ENCODE measurements around the gene CCND2.

The CCND2 gene

DNA sequence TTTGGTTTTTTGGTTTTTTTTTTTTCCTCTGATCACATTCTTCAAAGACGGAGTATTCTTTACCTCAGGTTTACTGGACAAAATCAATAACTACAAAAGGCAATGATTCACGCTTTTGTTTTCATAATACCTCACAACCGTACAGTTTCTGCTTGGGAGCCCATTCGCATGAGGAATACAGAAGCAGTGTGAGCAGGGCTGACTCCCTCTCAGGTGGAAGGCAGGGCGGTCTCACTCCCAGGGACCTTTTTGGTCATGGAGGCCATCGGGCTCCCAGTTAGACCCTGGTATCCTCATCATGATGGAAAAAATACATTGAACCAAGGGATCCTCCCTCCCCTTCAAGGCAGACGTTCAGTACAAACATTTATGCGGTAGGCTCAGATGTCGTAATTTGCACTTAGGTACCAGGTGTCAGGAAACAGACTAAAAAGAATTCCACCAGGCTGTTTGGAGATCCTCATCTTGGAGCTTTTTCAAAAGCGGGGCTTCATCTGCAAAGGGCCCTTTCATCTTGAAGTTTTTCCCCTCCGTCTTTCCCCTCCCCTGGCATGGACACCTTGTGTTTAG, 28.5 kb downstream of the CCND2 start (continued):
- TF ChIP-seq, protein P1, sequence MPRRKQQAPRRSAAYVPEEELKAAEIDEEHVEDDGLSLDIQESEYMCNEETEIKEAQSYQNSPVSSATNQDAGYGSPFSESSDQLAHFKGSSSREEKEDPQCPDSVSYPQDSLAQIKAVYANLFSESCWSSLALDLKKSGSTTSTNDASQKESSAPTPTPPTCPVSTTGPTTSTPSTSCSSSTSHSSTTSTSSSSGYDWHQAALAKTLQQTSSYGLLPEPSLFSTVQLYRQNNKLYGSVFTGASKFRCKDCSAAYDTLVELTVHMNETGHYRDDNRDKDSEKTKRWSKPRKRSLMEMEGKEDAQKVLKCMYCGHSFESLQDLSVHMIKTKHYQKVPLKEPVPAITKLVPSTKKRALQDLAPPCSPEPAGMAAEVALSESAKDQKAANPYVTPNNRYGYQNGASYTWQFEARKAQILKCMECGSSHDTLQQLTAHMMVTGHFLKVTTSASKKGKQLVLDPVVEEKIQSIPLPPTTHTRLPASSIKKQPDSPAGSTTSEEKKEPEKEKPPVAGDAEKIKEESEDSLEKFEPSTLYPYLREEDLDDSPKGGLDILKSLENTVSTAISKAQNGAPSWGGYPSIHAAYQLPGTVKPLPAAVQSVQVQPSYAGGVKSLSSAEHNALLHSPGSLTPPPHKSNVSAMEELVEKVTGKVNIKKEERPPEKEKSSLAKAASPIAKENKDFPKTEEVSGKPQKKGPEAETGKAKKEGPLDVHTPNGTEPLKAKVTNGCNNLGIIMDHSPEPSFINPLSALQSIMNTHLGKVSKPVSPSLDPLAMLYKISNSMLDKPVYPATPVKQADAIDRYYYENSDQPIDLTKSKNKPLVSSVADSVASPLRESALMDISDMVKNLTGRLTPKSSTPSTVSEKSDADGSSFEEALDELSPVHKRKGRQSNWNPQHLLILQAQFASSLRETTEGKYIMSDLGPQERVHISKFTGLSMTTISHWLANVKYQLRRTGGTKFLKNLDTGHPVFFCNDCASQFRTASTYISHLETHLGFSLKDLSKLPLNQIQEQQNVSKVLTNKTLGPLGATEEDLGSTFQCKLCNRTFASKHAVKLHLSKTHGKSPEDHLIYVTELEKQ (tag by site-specific recombination; IDR thresholded peaks at IDR 0.05; ENCODE audit: borderline replicate concordance), result no peak
- TF ChIP-seq ZNF335 (tag by site-specific recombination; conservative IDR thresholded peaks at IDR 0.05), result no peak
- TF ChIP-seq, protein P2, sequence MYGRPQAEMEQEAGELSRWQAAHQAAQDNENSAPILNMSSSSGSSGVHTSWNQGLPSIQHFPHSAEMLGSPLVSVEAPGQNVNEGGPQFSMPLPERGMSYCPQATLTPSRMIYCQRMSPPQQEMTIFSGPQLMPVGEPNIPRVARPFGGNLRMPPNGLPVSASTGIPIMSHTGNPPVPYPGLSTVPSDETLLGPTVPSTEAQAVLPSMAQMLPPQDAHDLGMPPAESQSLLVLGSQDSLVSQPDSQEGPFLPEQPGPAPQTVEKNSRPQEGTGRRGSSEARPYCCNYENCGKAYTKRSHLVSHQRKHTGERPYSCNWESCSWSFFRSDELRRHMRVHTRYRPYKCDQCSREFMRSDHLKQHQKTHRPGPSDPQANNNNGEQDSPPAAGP (tag by site-specific recombination; IDR thresholded peaks at IDR 0.05), result no peak
- TF ChIP-seq, protein P3, sequence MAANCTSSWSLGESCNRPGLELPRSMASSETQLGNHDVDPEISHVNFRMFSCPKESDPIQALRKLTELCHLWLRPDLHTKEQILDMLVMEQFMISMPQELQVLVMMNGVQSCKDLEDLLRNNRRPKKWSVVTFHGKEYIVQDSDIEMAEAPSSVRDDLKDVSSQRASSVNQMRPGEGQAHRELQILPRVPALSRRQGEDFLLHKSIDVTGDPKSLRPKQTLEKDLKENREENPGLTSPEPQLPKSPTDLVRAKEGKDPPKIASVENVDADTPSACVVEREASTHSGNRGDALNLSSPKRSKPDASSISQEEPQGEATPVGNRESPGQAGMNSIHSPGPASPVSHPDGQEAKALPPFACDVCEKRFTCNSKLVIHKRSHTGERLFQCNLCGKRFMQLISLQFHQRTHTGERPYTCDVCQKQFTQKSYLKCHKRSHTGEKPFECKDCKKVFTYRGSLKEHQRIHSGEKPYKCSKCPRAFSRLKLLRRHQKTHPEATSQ (tag by site-specific recombination; IDR thresholded peaks at IDR 0.05), result no peak

DNA sequence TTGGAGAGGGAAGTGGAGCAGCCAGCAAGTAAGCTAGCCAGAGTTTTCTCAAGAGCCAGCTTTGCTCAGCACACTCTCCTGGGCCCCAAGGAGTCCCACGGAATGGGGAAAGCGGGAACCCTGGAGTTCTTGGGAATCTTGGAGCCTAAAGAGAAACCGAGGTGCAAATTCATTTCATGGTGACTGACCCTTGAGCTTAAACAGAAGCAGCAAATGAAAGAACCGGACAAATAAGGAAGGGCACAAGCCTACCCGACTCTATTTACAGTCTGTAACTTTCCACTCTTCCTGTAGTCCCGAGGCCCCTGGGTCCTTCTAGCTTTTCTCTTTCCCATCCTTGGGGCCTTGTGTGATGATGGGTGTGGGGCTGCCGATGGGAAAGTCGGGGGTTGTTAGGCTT, 29.3 kb downstream of the CCND2 start:
- H3K4me1 ChIP-seq (ENCODE audit: control insufficient read depth, insufficient read depth, low read length), result 0 out of 2 replicates have a peak, but pooled peaks cover under 1% of the 10 kb centered on the region
- H3K4me3 ChIP-seq (ENCODE audit: low read depth, low read length), result no peak overlapping the region
- POLR2A ChIA-PET, result no interaction called here
- peaks cover 22 to 47% of the 10 kb centered on the region in 2 experiments for H3K36me3 ChIP-seq (ENCODE audit: control insufficient read depth in 2 of 2, insufficient read depth in 1 of 2, low read length in 2 of 2)
- no peak overlapping the region for H3K27ac ChIP-seq (ENCODE audit: extremely low read depth, low read depth, low read length)
- no peaks in the 10 kb centered on the region for H3K9me3 ChIP-seq (ENCODE audit: control insufficient read depth, insufficient read depth, low read depth, low read length)
- CTCF ChIA-PET, result interaction anchor here (0.6 kb wide), 1 partner anchor 457 kb away, joined by 3 read pairs; no protein-coding TSS in a partner anchor
- TF ChIP-seq SP2 (tag by site-specific recombination; IDR thresholded peaks at IDR 0.05) (no peak), YY2 (tag by site-specific recombination; IDR thresholded peaks at IDR 0.05) (no peak), ZNF169 (tag by site-specific recombination; IDR thresholded peaks at IDR 0.05) (no peak), SP3 (tag by site-specific recombination; IDR thresholded peaks at IDR 0.05) (no peak), SALL2 (tag by site-specific recombination; IDR thresholded peaks at IDR 0.05; ENCODE audit: borderline replicate concordance) (no peak), IKZF3 (tag by site-specific recombination; IDR thresholded peaks at IDR 0.05) (no peak), ZNF48 (tag by site-specific recombination; IDR thresholded peaks at IDR 0.05) (no peak), FEZF1 (tag by site-specific recombination; IDR thresholded peaks at IDR 0.05) (no peak), SETDB1 (IDR thresholded peaks at IDR 0.05; ENCODE audit: insufficient read length, low read length) (no peak), ZNF785 (tag by site-specific recombination; IDR thresholded peaks at IDR 0.05) (no peak), ZNF112 (tag by site-specific recombination; IDR thresholded peaks at IDR 0.05) (no peak), ZNF114 (tag by site-specific recombination; IDR thresholded peaks at IDR 0.05) (no peak), ZNF747 (tag by site-specific recombination; IDR thresholded peaks at IDR 0.05) (no peak), ZNF624 (tag by site-specific recombination; IDR thresholded peaks at IDR 0.05) (no peak)
- TF ChIP-seq, protein P4, sequence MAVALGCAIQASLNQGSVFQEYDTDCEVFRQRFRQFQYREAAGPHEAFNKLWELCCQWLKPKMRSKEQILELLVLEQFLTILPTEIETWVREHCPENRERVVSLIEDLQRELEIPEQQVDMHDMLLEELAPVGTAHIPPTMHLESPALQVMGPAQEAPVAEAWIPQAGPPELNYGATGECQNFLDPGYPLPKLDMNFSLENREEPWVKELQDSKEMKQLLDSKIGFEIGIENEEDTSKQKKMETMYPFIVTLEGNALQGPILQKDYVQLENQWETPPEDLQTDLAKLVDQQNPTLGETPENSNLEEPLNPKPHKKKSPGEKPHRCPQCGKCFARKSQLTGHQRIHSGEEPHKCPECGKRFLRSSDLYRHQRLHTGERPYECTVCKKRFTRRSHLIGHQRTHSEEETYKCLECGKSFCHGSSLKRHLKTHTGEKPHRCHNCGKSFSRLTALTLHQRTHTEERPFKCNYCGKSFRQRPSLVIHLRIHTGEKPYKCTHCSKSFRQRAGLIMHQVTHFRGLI (tag by site-specific recombination; IDR thresholded peaks at IDR 0.05), result no peak
- TF ChIP-seq, protein P5, sequence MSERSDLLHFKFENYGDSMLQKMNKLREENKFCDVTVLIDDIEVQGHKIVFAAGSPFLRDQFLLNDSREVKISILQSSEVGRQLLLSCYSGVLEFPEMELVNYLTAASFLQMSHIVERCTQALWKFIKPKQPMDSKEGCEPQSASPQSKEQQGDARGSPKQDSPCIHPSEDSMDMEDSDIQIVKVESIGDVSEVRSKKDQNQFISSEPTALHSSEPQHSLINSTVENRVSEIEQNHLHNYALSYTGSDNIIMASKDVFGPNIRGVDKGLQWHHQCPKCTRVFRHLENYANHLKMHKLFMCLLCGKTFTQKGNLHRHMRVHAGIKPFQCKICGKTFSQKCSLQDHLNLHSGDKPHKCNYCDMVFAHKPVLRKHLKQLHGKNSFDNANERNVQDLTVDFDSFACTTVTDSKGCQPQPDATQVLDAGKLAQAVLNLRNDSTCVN (tag by site-specific recombination; optimal IDR thresholded peaks at IDR 0.05), result no peak
- TF ChIP-seq, protein P6, sequence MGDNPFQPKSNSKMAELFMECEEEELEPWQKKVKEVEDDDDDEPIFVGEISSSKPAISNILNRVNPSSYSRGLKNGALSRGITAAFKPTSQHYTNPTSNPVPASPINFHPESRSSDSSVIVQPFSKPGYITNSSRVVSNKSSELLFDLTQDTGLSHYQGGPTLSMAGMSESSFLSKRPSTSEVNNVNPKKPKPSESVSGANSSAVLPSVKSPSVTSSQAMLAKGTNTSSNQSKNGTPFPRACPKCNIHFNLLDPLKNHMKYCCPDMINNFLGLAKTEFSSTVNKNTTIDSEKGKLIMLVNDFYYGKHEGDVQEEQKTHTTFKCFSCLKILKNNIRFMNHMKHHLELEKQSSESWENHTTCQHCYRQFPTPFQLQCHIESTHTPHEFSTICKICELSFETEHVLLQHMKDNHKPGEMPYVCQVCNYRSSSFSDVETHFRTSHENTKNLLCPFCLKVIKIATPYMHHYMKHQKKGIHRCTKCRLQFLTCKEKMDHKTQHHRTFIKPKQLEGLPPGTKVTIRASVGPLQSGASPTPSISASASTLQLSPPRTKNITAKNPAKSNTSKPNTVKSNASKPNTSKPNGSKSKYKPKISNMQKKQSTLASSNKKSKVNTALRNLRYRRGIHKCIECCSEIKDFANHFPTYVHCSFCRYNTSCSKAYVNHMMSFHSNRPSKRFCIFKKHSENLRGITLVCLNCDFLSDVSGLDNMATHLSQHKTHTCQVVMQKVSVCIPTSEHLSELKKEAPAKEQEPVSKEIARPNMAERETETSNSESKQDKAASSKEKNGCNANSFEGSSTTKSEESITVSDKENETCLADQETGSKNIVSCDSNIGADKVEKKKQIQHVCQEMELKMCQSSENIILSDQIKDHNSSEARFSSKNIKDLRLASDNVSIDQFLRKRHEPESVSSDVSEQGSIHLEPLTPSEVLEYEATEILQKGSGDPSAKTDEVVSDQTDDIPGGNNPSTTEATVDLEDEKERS (tag by site-specific recombination; IDR thresholded peaks at IDR 0.05), result no peak

All from HEK293 (cell line).